Nephron progenitor cell (in vitro differentiated cells): Measurements from ENCODE around the gene DIP2C.

Source experiments
- DNase-seq: peaks from one replicate; pipeline ENCODE4 v3.0.0; 2021
- H3K27ac Mint-ChIP-seq: 2 replicates; pipeline ENCODE4 v1.8.0; 2021; ENCODE audit warnings: mild to moderate bottlenecking, moderate library complexity, mixed read lengths
- H3K27me3 Mint-ChIP-seq: 2 replicates; pipeline ENCODE4 v1.8.0; 2021; ENCODE audit warnings: mild to moderate bottlenecking, low read depth, mixed read lengths; ENCODE audit not compliant: poor library complexity
- H3K36me3 Mint-ChIP-seq: 2 replicates; pipeline ENCODE4 v1.8.0; 2021; ENCODE audit warnings: low read depth, mixed read lengths
- H3K4me1 Mint-ChIP-seq: 2 replicates; pipeline ENCODE4 v1.8.0; 2021; ENCODE audit warnings: mixed read lengths
- H3K4me3 Mint-ChIP-seq: 2 replicates; pipeline ENCODE4 v1.8.0; 2021; ENCODE audit warnings: mild to moderate bottlenecking, moderate library complexity, mixed read lengths
- H3K9me3 Mint-ChIP-seq: 2 replicates; pipeline ENCODE4 v1.8.0; 2021; ENCODE audit warnings: mild to moderate bottlenecking, moderate library complexity, mixed read lengths
- TF ChIP-seq, protein P1 (sequence below): fragments of 200-600 bp; sonication (generic); IDR thresholded peaks from 2 replicates; pipeline ENCODE4 v1.5.0; 2021; ENCODE audit warnings: antibody characterized with exemption

DIP2C gene

DNA sequence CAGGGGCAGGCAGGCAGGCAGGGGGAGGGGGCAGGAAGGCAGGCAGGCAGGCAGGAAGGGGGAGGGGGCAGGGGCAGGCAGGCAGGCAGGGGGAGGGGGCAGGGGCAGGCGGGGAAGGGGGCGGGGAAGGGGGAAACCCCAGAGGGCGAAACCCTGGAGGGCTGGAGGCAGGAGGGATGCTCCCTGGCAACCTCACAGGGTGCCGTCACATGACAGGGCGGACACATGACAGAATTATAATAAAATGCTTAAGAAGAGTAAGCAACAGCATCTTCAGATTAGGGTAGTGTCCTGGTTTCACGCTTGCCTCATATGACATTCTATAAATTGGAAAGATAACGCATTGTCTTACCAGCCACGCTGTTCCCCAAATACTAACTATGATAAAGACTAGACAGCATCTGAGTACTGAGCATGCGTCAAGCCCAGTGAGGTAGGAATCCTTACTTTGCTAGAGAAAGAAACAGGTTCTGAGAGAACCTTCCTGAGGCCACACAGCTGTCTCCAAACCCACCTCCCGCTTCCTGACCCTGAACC is 131.6 kb downstream of the DIP2C start:
- TF ChIP-seq, protein P1, sequence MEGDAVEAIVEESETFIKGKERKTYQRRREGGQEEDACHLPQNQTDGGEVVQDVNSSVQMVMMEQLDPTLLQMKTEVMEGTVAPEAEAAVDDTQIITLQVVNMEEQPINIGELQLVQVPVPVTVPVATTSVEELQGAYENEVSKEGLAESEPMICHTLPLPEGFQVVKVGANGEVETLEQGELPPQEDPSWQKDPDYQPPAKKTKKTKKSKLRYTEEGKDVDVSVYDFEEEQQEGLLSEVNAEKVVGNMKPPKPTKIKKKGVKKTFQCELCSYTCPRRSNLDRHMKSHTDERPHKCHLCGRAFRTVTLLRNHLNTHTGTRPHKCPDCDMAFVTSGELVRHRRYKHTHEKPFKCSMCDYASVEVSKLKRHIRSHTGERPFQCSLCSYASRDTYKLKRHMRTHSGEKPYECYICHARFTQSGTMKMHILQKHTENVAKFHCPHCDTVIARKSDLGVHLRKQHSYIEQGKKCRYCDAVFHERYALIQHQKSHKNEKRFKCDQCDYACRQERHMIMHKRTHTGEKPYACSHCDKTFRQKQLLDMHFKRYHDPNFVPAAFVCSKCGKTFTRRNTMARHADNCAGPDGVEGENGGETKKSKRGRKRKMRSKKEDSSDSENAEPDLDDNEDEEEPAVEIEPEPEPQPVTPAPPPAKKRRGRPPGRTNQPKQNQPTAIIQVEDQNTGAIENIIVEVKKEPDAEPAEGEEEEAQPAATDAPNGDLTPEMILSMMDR: no peak

DNA sequence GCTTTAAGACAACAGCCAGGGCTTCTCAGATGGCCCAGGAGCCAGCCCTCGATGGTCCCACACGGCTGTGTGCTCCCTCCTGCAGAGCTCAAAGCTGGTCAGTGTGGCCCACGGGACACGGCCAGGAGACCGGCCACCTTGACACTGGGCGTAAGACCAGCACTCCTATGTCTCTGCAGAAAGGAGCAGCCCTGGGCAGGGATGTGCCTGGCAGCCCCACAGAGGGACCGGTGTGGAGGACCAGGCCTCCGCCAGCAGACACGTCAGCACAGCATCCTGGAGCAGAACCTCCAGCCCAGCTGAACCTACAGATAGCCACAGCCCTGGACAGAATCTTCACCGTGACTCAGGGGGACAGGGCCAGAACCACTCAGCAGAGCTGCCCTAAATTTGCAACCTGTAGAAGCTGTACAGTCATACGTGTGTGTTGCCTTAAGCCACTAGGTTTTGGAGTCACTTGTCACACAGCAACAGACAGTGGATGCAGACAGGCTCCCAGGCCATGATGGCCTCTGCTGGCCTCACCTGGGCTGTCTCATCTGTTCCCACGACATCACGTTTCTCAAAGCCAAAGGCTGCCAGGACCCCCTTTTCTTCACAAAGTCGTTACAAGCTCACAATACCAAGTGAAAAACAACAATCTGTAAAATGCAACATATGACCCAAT is 132.4 kb downstream of the DIP2C start:
- TF ChIP-seq, protein P1: no peak
- peaks cover 3% of the 10 kb centered on the region for H3K27me3 Mint-ChIP-seq
- H3K9me3 Mint-ChIP-seq: peaks cover 5% of the 10 kb centered on the region
- peaks cover 12% of the 10 kb centered on the region for H3K36me3 Mint-ChIP-seq
- H3K4me3 Mint-ChIP-seq: no peak overlapping the region
- no peak for DNase-seq
- peaks cover 74% of the 10 kb centered on the region for H3K4me1 Mint-ChIP-seq
- H3K27ac Mint-ChIP-seq: peak overlapping the region; percentile 93

More for the DNA sequence above, 131.6 kb downstream of the DIP2C start:
- no peak for DNase-seq
- peaks cover 3% of the 10 kb centered on the region for H3K27me3 Mint-ChIP-seq
- no peak overlapping the region for H3K4me3 Mint-ChIP-seq
- peaks cover 12% of the 10 kb centered on the region for H3K36me3 Mint-ChIP-seq
- H3K4me1 Mint-ChIP-seq: peaks cover 77% of the 10 kb centered on the region
- no peak overlapping the region for H3K27ac Mint-ChIP-seq
- peaks cover 9% of the 10 kb centered on the region for H3K9me3 Mint-ChIP-seq

DNA sequence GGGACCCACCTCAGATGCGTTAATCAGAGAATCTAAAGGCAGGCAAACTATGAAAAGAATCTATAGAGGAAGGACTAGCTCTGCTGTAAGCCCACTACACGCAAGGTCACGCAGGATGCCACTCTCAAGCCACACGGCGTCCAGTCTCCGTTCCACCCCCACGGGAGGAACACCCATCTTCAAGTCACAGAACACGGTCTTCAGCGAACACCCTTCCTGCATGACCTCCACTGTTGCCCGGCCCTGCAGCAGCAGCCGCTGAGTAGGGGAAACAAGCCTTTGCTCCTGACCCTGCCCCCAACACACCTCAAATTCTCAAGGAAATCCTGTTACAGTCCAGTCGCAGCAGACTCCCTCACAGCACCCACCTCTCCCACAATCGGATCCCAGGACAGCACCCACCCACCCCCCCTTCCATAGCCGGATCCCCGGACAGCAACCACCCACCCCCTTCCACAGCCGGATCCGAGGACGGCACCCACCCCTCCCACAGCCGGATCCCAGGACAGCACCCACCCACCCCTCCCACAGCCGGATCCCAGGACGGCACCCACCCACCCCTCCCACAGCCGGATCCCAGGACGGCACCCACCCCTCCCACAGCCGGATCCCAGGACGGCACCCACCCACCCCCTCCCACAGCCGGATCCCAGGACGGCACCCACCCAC is 133.7 kb downstream of the DIP2C start:
- peaks cover 4% of the 10 kb centered on the region for H3K9me3 Mint-ChIP-seq
- peaks cover 3% of the 10 kb centered on the region for H3K36me3 Mint-ChIP-seq
- peaks cover 70% of the 10 kb centered on the region for H3K4me1 Mint-ChIP-seq
- TF ChIP-seq, protein P1: no peak
- peak overlapping the region; percentile 93 for H3K27ac Mint-ChIP-seq
- DNase-seq: no peak
- H3K27me3 Mint-ChIP-seq: no peaks in the 10 kb centered on the region
- H3K4me3 Mint-ChIP-seq: no peak overlapping the region

DNA sequence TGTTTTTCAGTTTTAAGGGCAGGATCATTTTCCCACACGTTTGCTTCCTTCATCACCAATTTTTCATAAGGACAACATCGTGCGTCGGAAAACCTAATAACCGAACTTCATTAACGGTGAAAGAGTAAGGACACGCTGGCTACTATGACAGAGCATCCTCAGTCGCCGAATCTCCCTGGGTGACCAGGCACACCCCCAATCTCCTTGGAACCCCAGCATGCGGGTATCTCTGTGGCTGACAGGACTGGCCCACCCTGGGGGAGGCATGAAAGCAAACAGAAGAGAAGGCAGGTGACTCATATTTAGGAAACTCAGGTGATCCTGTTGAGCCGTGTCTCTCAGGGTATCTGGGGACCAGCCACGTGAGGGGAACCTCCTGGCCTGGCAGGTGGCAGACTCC is 134.2 kb downstream of the DIP2C start:
- Mint-ChIP-seq H3K36me3 (no peaks in the 10 kb centered on the region), H3K27me3 (no peaks in the 10 kb centered on the region), H3K4me1 (peaks cover 70% of the 10 kb centered on the region), H3K27ac (peak overlapping the region; percentile 93), H3K9me3 (no peaks in the 10 kb centered on the region), H3K4me3 (no peak overlapping the region)
- TF ChIP-seq, protein P1: no peak
- DNase-seq: no peak

DNA sequence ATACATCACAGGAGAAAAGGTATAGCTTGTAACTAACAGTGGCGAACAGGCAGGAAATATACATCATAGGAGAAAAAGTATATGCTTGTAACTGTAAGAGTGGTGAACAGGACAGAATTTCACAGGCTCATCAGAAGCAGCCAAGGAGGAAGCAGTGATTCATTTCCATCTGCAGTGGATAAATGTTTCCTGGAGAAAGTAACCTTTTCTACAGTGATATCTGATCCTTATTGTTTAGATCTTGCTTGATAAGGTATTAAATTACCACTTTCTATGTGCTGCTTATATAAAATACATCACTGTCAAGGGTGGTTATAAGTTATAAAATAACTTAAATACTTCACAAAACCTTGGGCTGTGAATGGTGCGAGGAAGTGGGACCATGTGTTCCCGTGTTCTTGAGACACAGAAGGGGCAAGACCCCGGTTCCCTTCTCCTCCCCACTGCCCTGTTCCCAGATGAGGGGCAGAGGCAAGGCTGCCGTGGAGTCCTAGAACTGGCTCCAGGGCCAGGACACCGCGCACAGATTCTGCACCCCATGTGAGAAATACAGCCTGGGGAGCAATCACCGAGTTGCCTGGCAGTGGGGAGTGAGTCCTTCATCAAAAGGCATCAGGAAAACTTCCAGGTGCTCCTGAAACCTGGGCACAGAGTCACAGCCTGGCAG is 135.2 kb downstream of the DIP2C start:
- DNase-seq: no peak
- TF ChIP-seq, protein P1: no peak
- H3K27me3 Mint-ChIP-seq: no peaks in the 10 kb centered on the region
- H3K4me1 Mint-ChIP-seq: peaks cover 69% of the 10 kb centered on the region
- no peak overlapping the region for H3K27ac Mint-ChIP-seq
- no peaks in the 10 kb centered on the region for H3K36me3 Mint-ChIP-seq
- H3K9me3 Mint-ChIP-seq: no peaks in the 10 kb centered on the region
- no peak overlapping the region for H3K4me3 Mint-ChIP-seq
